Measurements from ENCODE around the gene APOH.
"Not testable (repeated sequence)": the region's sequence is repeated elsewhere in the genome, so short reads cannot be mapped to it uniquely, and the experiment has no call there.

The APOH gene

DNA sequence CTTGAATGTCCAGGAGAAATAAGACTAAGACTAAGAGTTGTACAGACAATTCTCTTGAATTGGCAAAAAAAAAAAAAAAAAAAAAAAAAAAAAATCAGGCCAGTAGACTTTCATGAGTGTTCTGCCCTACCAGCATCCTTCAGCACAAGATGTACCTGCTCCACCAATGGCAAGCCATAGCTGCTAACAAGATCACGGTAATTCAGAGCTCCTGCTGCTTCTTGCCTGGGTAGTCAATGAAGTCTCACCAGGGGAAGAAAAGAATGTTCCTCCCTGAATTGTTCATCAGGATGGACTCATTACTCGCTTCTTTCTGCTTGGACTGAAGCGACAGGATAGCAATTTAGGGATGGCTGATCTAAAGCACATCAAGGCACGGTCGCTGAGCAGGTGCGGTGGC is 31.1 kb upstream of the APOH start:
- no peak for DNase-seq (ENCODE audit: low spot score in 2 of 2)
- ATAC-seq (replicated peaks; ENCODE audit: extremely low read depth, poor library complexity, severe bottlenecking): no peak
- H3K27ac Mint-ChIP-seq (ENCODE audit: low read depth): no peak overlapping the region
- peaks cover 3% of the 10 kb centered on the region for H3K4me1 Mint-ChIP-seq
- peaks cover 9% of the 10 kb centered on the region for H3K9me3 Mint-ChIP-seq
- H3K4me3 Mint-ChIP-seq: no peak overlapping the region
- no peaks in the 10 kb centered on the region for H3K36me3 Mint-ChIP-seq (ENCODE audit: insufficient read depth)
- peaks cover 24% of the 10 kb centered on the region for H3K27me3 Mint-ChIP-seq

GRCh38 chr17:66255527-66255971 is 26.3 kb upstream of the APOH start:
- no peak overlapping the region for H3K27ac Mint-ChIP-seq (ENCODE audit: low read depth)
- no peak for DNase-seq (ENCODE audit: low spot score in 2 of 2)
- no peaks in the 10 kb centered on the region for H3K36me3 Mint-ChIP-seq (ENCODE audit: insufficient read depth)
- no peaks in the 10 kb centered on the region for H3K27me3 Mint-ChIP-seq
- ATAC-seq (replicated peaks; ENCODE audit: extremely low read depth, poor library complexity, severe bottlenecking): no peak
- H3K4me1 Mint-ChIP-seq: peaks cover 6% of the 10 kb centered on the region
- H3K4me3 Mint-ChIP-seq: no peak overlapping the region
- no peaks in the 10 kb centered on the region for H3K9me3 Mint-ChIP-seq

GRCh38 chr17:66255112-66255511 is 25.9 kb upstream of the APOH start:
- peaks cover 6% of the 10 kb centered on the region for H3K4me1 Mint-ChIP-seq
- H3K36me3 Mint-ChIP-seq (ENCODE audit: insufficient read depth): no peaks in the 10 kb centered on the region
- ATAC-seq (replicated peaks; ENCODE audit: extremely low read depth, poor library complexity, severe bottlenecking) (peak; percentile 82), DNase-seq (ENCODE audit: low spot score in 2 of 2) (peak in 1 of 2 donors; percentile 18)
- H3K4me3 Mint-ChIP-seq: no peak overlapping the region
- H3K27me3 Mint-ChIP-seq: no peaks in the 10 kb centered on the region
- no peak overlapping the region for H3K27ac Mint-ChIP-seq (ENCODE audit: low read depth)
- no peaks in the 10 kb centered on the region for H3K9me3 Mint-ChIP-seq

DNA sequence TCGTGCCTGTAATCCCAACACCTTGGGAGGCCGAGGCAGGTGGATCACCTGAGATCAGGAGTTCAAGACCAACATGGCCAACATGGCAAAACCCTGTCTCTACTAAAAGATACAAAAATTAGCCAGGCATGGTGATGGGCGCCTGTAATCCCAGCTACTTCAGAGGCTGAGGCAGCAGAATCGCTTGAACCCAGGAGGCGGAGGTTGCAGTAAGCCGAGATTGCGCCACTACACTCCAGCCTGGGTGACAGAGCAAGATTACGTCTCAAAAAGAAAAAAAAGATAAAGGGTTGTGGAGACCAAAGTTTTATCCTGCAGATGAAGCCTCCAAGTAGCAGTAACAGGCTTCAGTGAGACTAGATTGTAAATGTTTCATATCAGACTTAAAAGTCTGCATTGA is 24.2 kb upstream of the APOH start:
- not testable (repeated sequence) for H3K27me3 Mint-ChIP-seq; H3K4me1 Mint-ChIP-seq; ATAC-seq (replicated peaks; ENCODE audit: extremely low read depth, poor library complexity, severe bottlenecking); H3K36me3 Mint-ChIP-seq (ENCODE audit: insufficient read depth); H3K27ac Mint-ChIP-seq (ENCODE audit: low read depth); H3K9me3 Mint-ChIP-seq; H3K4me3 Mint-ChIP-seq; DNase-seq (ENCODE audit: low spot score in 2 of 2)

- Mint-ChIP-seq H3K27ac (ENCODE audit: low read depth) (no peak overlapping the region), H3K4me3 (no peak overlapping the region), H3K27me3 (no peaks in the 10 kb centered on the region), H3K4me1 (peaks cover 6% of the 10 kb centered on the region), H3K9me3 (no peaks in the 10 kb centered on the region), H3K36me3 (ENCODE audit: insufficient read depth) (peaks cover 2% of the 10 kb centered on the region)
- DNase-seq (ENCODE audit: low spot score in 2 of 2): no peak
- no peak for ATAC-seq (replicated peaks; ENCODE audit: extremely low read depth, poor library complexity, severe bottlenecking)
Observed at GRCh38 chr17:66250686-66251085, 21.5 kb upstream of the APOH start.

DNA sequence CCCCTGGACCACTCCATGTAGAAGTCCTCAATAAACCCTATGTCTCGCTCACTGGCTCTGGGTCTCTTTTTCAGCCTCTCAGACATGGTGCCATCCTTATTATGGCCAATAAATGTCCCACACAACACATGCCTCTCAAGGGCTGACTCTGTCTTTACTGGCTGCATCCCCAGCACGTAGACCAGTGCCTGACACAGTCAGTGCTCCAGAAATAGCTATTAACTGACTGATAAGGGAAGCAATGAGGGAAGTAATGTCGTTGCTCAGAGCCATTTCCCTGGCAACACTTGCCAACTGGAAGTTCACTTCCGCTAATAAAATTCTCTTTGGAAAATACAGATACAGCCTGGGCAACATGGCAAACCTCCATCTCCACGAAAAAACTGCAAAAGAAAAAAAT is 19.1 kb upstream of the APOH start:
- Mint-ChIP-seq H3K27me3 (no peaks in the 10 kb centered on the region), H3K9me3 (no peaks in the 10 kb centered on the region), H3K27ac (ENCODE audit: low read depth) (no peak overlapping the region), H3K4me1 (no peaks in the 10 kb centered on the region), H3K36me3 (ENCODE audit: insufficient read depth) (peaks cover 2% of the 10 kb centered on the region), H3K4me3 (no peak overlapping the region)
- DNase-seq (ENCODE audit: low spot score in 2 of 2): no peak
- no peak for ATAC-seq (replicated peaks; ENCODE audit: extremely low read depth, poor library complexity, severe bottlenecking)

DNA sequence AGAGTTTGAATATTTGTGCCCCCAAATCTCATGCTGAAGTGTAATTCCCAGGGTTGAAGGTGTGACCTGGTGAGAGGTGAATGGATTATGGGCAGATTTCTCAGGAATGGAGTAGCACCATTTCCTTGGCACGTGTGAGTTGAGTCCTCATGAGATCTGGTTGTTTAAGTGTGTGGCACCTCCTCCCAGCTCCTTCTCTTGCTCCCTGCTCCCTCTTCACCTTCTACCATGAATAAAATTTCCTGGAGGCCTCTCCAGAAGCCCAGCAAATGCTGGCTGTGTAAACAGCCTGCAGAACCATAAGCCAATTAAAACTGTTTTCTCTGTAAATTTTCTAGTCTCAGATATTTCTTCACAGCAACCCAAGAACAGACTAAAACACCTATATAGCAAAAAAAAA is 12.6 kb upstream of the APOH start:
- no peak overlapping the region for H3K27ac Mint-ChIP-seq (ENCODE audit: low read depth)

DNA sequence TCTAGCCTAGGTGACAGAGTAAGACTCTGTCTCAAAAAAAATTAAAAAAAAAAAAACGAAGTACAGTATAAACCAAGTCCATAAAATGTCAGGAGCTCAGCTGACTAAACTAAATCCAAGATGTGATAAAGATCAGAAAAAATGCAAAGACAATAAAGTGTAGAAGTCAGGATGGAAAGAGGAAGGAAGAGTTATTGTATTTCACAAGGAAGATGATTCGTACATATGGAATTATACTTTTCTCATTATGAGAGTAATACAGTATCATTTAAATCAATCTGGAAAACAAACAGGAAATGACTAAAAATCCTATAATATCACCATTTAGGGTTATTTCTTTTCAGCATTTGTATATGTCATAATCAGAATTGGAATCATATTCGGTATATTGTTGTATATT is 11.4 kb upstream of the APOH start:
- Mint-ChIP-seq H3K36me3 (ENCODE audit: insufficient read depth) (peaks cover 1% of the 10 kb centered on the region), H3K4me3 (no peak overlapping the region), H3K4me1 (no peaks in the 10 kb centered on the region), H3K27ac (ENCODE audit: low read depth) (peak overlapping the region; percentile 3), H3K9me3 (no peaks in the 10 kb centered on the region), H3K27me3 (no peaks in the 10 kb centered on the region)
- no peak for DNase-seq (ENCODE audit: low spot score in 2 of 2)
- no peak for ATAC-seq (replicated peaks; ENCODE audit: extremely low read depth, poor library complexity, severe bottlenecking)

More for the DNA sequence above, 12.6 kb upstream of the APOH start:
- Mint-ChIP-seq H3K4me3 (no peak overlapping the region), H3K4me1 (no peaks in the 10 kb centered on the region), H3K9me3 (no peaks in the 10 kb centered on the region), H3K36me3 (ENCODE audit: insufficient read depth) (no peaks in the 10 kb centered on the region), H3K27me3 (no peaks in the 10 kb centered on the region)
- no peak for ATAC-seq (replicated peaks; ENCODE audit: extremely low read depth, poor library complexity, severe bottlenecking)
- no peak for DNase-seq (ENCODE audit: low spot score in 2 of 2)

DNA sequence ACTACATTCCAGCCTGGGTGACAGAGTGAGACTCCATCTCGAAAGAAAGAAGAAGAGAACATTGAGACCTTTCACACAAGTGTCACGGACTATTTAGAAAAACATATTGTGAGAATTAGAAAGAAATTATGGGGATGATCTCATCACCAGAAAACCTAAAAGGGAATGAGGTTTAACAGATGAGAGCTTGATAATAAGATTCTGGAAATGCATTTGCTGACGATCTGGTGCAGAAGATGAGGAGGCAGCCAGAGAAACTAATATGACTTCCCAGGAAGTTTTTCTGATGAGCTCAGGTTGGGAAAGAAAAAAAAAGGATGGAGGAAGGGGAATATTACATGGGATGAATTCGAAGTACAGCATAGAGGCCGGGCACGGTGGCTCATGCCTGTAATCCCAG is 10.8 kb upstream of the APOH start:
- ATAC-seq (replicated peaks; ENCODE audit: extremely low read depth, poor library complexity, severe bottlenecking) (no peak), DNase-seq (ENCODE audit: low spot score in 2 of 2) (no peak)
- Mint-ChIP-seq H3K4me3 (no peak overlapping the region), H3K27me3 (no peaks in the 10 kb centered on the region), H3K4me1 (no peaks in the 10 kb centered on the region), H3K9me3 (no peaks in the 10 kb centered on the region), H3K36me3 (ENCODE audit: insufficient read depth) (peaks cover 1% of the 10 kb centered on the region), H3K27ac (ENCODE audit: low read depth) (peak overlapping the region; percentile 3)

- no peak overlapping the region for H3K27ac Mint-ChIP-seq (ENCODE audit: low read depth)
- H3K9me3 Mint-ChIP-seq: no peaks in the 10 kb centered on the region
- no peak overlapping the region for H3K4me3 Mint-ChIP-seq
- H3K27me3 Mint-ChIP-seq: peaks cover 6% of the 10 kb centered on the region
- DNase-seq (ENCODE audit: low spot score in 2 of 2): no peak
- peaks cover 1% of the 10 kb centered on the region for H3K36me3 Mint-ChIP-seq (ENCODE audit: insufficient read depth)
- ATAC-seq (replicated peaks; ENCODE audit: extremely low read depth, poor library complexity, severe bottlenecking): no peak
- H3K4me1 Mint-ChIP-seq: peaks cover 5% of the 10 kb centered on the region
Observed at GRCh38 chr17:66235377-66235994, 6.3 kb upstream of the APOH start.

GRCh38 chr17:66234611-66235010 is 5.4 kb upstream of the APOH start:
- H3K36me3 Mint-ChIP-seq (ENCODE audit: insufficient read depth): peaks cover 1% of the 10 kb centered on the region
- H3K4me1 Mint-ChIP-seq: peaks cover 5% of the 10 kb centered on the region
- H3K9me3 Mint-ChIP-seq: no peaks in the 10 kb centered on the region
- DNase-seq (ENCODE audit: low spot score in 2 of 2) (no peak), ATAC-seq (replicated peaks; ENCODE audit: extremely low read depth, poor library complexity, severe bottlenecking) (no peak)
- H3K27ac Mint-ChIP-seq (ENCODE audit: low read depth): no peak overlapping the region
- no peak overlapping the region for H3K4me3 Mint-ChIP-seq
- H3K27me3 Mint-ChIP-seq: peaks cover 14% of the 10 kb centered on the region

DNA sequence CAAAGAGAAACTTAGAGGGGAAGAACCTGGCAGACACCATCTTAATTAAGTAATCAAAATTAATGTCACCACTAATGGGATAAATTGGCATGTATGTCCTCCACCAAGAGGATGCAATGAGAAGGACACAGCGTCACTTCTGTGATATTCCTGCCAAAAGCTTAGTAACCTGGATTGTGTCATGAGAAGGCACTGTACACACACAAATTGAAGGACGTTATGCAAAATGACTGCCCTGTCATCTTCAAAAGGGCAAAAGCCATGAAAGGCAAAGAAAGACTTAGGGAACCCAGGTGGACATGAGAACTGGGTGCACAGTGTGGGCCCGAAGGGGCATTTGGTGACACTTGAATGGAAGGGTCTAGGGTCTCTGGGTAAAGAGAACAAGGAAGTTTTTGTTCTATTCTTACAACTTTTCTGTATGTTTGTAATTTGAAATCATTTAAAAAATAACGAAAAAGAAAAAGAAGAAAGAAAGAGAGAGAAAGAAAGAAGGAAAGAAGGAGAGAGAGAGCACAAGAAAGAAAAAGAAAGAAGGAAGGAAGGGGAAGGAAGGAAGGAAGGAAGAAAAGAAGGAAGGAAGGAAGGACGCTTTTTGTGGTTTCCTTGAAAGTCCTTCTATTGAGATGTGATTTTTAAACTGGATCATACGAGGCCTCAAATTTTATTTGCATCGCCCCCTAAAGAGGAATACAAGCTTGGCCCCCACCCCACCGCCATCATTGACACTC is 4.0 kb upstream of the APOH start:
- DNase-seq (ENCODE audit: low spot score in 2 of 2) (no peak), ATAC-seq (replicated peaks; ENCODE audit: extremely low read depth, poor library complexity, severe bottlenecking) (no peak)
- peaks cover 1% of the 10 kb centered on the region for H3K36me3 Mint-ChIP-seq (ENCODE audit: insufficient read depth)
- H3K4me3 Mint-ChIP-seq: no peak overlapping the region
- no peaks in the 10 kb centered on the region for H3K9me3 Mint-ChIP-seq
- peak overlapping the region; percentile 82 for H3K27ac Mint-ChIP-seq (ENCODE audit: low read depth)
- H3K27me3 Mint-ChIP-seq: peaks cover 18% of the 10 kb centered on the region
- peaks cover 5% of the 10 kb centered on the region for H3K4me1 Mint-ChIP-seq

- ATAC-seq (replicated peaks; ENCODE audit: extremely low read depth, poor library complexity, severe bottlenecking): no peak
- H3K27ac Mint-ChIP-seq (ENCODE audit: low read depth): no peak overlapping the region
- no peaks in the 10 kb centered on the region for H3K36me3 Mint-ChIP-seq (ENCODE audit: insufficient read depth)
- no peak overlapping the region for H3K4me3 Mint-ChIP-seq
- H3K27me3 Mint-ChIP-seq: peaks cover 18% of the 10 kb centered on the region
- peaks cover 5% of the 10 kb centered on the region for H3K4me1 Mint-ChIP-seq
- H3K9me3 Mint-ChIP-seq: no peaks in the 10 kb centered on the region
- no peak for DNase-seq (ENCODE audit: low spot score in 2 of 2)
Observed at GRCh38 chr17:66230922-66231591, 1.8 kb upstream of the APOH start.
